Tibial nerve (tissue), 3 donors: Measurements from ENCODE around the gene TRIM17.

ENCODE experiments used
- CTCF ChIP-seq, 5 experiments: fragments of 200-600 bp in 3 of 5; fragments of 450-650 bp in 2 of 5; sonication (generic) in 3 of 5; IDR thresholded peaks; one replicate each; pipeline ENCODE4 v1.5.1; 2016 to 2019; ENCODE audit warnings: antibody characterized with exemption in 5 of 5, mild to moderate bottlenecking in 3 of 5, moderate library complexity in 2 of 5
- POLR2A ChIP-seq, 2 donors: fragments of 450-650 bp; IDR thresholded peaks; one replicate each; pipeline ENCODE4 v1.6.1; 2017; ENCODE audit warnings: antibody characterized with exemption in 2 of 2, mild to moderate bottlenecking in 2 of 2, moderate library complexity in 2 of 2

- TF ChIP-seq POLR2A (IDR thresholded peaks at IDR 0.05), result no peak
- TF ChIP-seq CTCF (IDR thresholded peaks at IDR 0.05), result no peak
These were observed 30.2 kb upstream of the TRIM17 start for GRCh38 chr1:228446852-228447251.
